Omental fat pad (tissue), 4 donors: ENCODE data around the gene LKAAEAR1. TPM values are rescaled to one million over a fixed set of nuclear protein-coding genes. Genes with fewer than 3 reads are reported as not detected.

Source experiments
- ATAC-seq: fragments of 150-250 bp; one replicate; pipeline ENCODE4 v1.9.1; 2016; ENCODE audit warnings: mild to moderate bottlenecking, moderate library complexity; ENCODE audit not compliant: low FRiP score
- DNase-seq: peaks from one replicate; pipeline ENCODE4 v3.0.0-alpha.2; 2019; ENCODE audit warnings: low spot score
- CTCF ChIP-seq, 3 donors: fragments of 450-650 bp; IDR thresholded peaks; one replicate each; pipeline ENCODE4 v1.5.1; 2016 to 2017; ENCODE audit warnings: antibody characterized with exemption in 3 of 3, mild to moderate bottlenecking in 3 of 3, moderate library complexity in 2 of 3
- total RNA-seq, 4 donors: library from RNA; depleted of rRNA; stranded (reverse); fragments of >200 nt; gene quantifications; one replicate each; pipeline ENCODE4 v1.1.0, GENCODE V29; 2016

The LKAAEAR1 gene
- total RNA-seq, 4 donors from 2014 or later = 0.65 TPM; not detected in 3

GRCh38 chr20:64040231-64041039 is 43.8 kb downstream of the LKAAEAR1 start:
- TF ChIP-seq CTCF (IDR thresholded peaks at IDR 0.05) = no peak
- ATAC-seq (no peak), DNase-seq (no peak)

DNA sequence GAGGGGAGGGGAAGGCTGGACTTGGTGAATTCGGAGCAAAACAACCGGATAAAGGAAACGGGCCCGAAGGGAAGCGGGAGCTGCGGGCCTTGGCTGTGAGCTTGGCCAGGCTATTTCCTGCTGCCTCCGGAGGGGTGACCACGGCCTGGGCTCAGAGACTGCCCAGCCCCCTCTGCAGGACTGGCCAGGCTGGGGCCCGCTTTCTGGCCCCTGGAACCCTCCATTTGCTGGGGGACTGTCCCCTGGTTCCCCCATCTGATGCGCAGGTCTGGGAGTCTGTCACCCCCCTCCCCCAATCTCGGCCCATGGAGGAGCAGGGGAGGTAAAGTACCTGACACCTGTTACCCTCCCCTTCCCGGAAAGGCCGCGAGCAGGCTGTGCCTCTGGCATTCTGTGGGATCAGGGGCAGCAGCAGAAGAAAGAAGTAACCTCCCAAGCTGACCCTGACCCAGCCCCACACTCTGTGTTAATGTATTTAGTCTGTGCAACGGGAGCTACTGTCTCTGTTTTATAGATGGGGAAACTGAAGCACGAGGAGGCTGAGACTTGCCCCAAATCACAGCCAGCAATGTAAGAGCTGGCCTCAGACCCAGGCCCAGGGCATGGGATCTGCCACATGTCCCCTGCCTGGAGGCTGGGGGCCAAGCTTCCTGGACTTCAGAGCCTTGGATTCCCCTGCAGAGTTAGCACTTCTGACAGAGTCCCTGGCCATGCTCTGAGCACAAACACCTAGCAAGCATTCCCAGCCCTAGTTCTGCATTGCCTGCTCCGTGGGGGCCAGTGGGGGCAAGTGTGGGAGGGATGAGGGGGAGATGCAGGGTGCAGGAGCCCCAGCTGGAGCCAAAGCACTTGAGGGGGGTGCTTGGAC is 44.7 kb downstream of the LKAAEAR1 start:
- no peak for ATAC-seq
- no peak for DNase-seq
- no peak for TF ChIP-seq CTCF (IDR thresholded peaks at IDR 0.05)

- no peak for DNase-seq
- ATAC-seq = peak; percentile 76
These were observed 45.5 kb downstream of the LKAAEAR1 start for GRCh38 chr20:64038565-64039292.

GRCh38 chr20:64038224-64038564 is 46.0 kb downstream of the LKAAEAR1 start:
- ATAC-seq (no peak), DNase-seq (no peak)
- TF ChIP-seq CTCF (IDR thresholded peaks at IDR 0.05) = no peak

More at GRCh38 chr20:64038565-64039292, 45.5 kb downstream of the LKAAEAR1 start:
- peak in 1 of 3 donors; percentile 16 for TF ChIP-seq CTCF (IDR thresholded peaks at IDR 0.05)

- no peak for TF ChIP-seq CTCF (IDR thresholded peaks at IDR 0.05)
- DNase-seq (no peak), ATAC-seq (no peak)
These were observed 46.5 kb downstream of the LKAAEAR1 start for GRCh38 chr20:64037498-64038213.

DNA sequence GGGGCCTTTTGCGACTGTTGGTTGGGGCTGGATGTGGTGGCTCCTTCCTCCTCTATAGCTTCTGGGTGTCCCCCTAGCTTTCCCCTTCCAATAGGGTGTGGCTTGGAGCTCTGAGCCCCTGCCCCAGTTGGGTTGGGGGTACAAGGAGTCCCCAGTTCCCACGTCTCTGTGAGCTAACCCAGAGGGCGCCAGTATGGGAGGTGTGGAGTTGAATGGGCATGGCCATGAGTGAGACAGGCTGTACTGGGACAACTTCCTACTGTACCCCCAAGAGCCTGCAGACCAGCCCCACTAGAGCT is 47.0 kb downstream of the LKAAEAR1 start:
- TF ChIP-seq CTCF (IDR thresholded peaks at IDR 0.05) = no peak
- DNase-seq (no peak), ATAC-seq (no peak)
